Kidney (tissue), 14 donors: Measurements from ENCODE around the gene NFKB1. TPM values are rescaled to one million over a fixed set of nuclear protein-coding genes. Genes with fewer than 3 reads are reported as not detected.

ENCODE experiments used
- DNase-seq, 5 donors: peaks; one replicate each; pipeline ENCODE4 v3.0.0-alpha.2; 2013 to 2020
- FAIRE-seq: peaks from 2 replicates; lab custom pipeline; 2012; peaks lifted over from hg19 to GRCh38; lab: Jason Lieb, UNC
- H3K27ac ChIP-seq, 2 donors: one replicate each; pipeline ENCODE4 v1.7.0; 2013; ENCODE audit warnings: low read depth in 2 of 2, low read length in 2 of 2, inconsistent platforms in 1 of 2
- H3K27me3 ChIP-seq: one replicate; pipeline ENCODE4 v1.7.1; 2013; ENCODE audit warnings: low read length, inconsistent platforms; ENCODE audit not compliant: control insufficient read depth, insufficient read depth
- H3K36me3 ChIP-seq, 3 donors: one replicate each; pipeline versions ENCODE4 v1.7.0 to v1.7.1; 2013; ENCODE audit warnings: low read length in 3 of 3, control low read depth in 1 of 3, inconsistent platforms in 1 of 3; ENCODE audit not compliant: insufficient read depth in 3 of 3, control insufficient read depth in 2 of 3
- H3K4me1 ChIP-seq, 3 donors: one replicate each; pipeline versions ENCODE4 v1.7.0 to v1.7.1; 2013; ENCODE audit warnings: low read length in 3 of 3, inconsistent platforms in 1 of 3, low read depth in 1 of 3; ENCODE audit not compliant: control insufficient read depth in 2 of 3, insufficient read depth in 2 of 3
- H3K4me3 ChIP-seq, 3 donors: one replicate each; pipeline versions ENCODE4 v1.7.0 to v1.8.1; 2013; ENCODE audit warnings: low read length in 3 of 3, control low read depth in 1 of 3, inconsistent platforms in 1 of 3
- H3K9ac ChIP-seq, 3 donors: one replicate each; pipeline versions ENCODE4 v1.7.0 to v1.7.1; 2013; ENCODE audit warnings: low read length in 3 of 3, control low read depth in 1 of 3, inconsistent platforms in 1 of 3
- H3K9me3 ChIP-seq, 3 donors: one replicate each; pipeline versions ENCODE4 v1.7.0 to v1.7.1; 2013; ENCODE audit warnings: low read length in 3 of 3, control low read depth in 1 of 3, inconsistent platforms in 1 of 3; ENCODE audit not compliant: control insufficient read depth in 2 of 3, insufficient read depth in 1 of 3
- intact Hi-C: fragments of 100-400 bp; cut with DNase I; formaldehyde crosslinking; loops from one replicate; pipeline ENCODE4 v1.11.1; 2022
- polyA plus RNA-seq: library from polyadenylated mRNA; stranded (reverse); fragments of 350-450 nt; fragmentation: Illumina TruSeq; extraction: RNeasy Lipid Tissue Mini Kit (QIAGEN cat#74804); gene quantifications from one replicate; pipeline ENCODE4 v1.2.3, GENCODE V29; 2014; ENCODE audit warnings: low read depth, low replicate concordance; ENCODE audit not compliant: insufficient read depth
- total RNA-seq: library from RNA; stranded (reverse); fragmentation: NEBNext Ultra II Directional; extraction: Animal tissue kit (Norgen Biotek cat#: 25700); gene quantifications from one replicate; pipeline ENCODE4 v1.2.1, GENCODE V29; 2021
- TF ChIP-seq, protein P1 (sequence below): IDR thresholded peaks from 3 replicates; pipeline ENCODE4 v1.5.1; 2012; ENCODE audit warnings: mild to moderate bottlenecking, moderate library complexity, borderline replicate concordance; ENCODE audit not compliant: insufficient read depth; ENCODE audit errors: extremely low read depth
- donor health status: control.
- donor health status: control.
- donor health status: control.
- donor health status: control.
- donor health status: control.
- donor health status: DM: yes; HTN: yes; CAD: no.
- donor health status: Normal renal cell carcinoma (clear cell type).

The NFKB1 gene
- total and polyA plus RNA-seq, 2 donors from 2014 or later, result 10.1 to 56.9 TPM

DNA sequence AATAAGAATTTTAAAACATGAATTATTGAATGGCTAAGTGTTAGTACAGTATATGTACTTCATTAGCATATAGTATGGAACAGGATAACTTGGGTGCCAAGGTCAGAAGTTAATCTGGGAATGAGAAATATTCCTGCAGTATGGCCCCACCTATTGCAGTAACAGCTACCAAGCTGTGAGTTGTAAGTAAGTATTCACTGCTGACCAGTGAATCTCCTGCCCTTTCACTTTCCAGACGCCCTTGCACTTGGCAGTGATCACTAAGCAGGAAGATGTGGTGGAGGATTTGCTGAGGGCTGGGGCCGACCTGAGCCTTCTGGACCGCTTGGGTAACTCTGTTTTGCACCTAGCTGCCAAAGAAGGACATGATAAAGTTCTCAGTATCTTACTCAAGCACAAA is 105.1 kb downstream of the NFKB1 start:
- Histone ChIP-seq H3K9ac (no peak overlapping the region), H3K4me1 (peaks cover 0 to 5% (median 0%) of the 10 kb centered on the region in 3 donors), H3K27ac (no peak overlapping the region), H3K36me3 (peaks cover 9 to 32% (median 19%) of the 10 kb centered on the region in 3 donors), H3K27me3 (no peaks in the 10 kb centered on the region), H3K9me3 (no peaks in the 10 kb centered on the region), H3K4me3 (no peak overlapping the region)
- FAIRE-seq (no peak), DNase-seq (no peak)
- intact Hi-C loops, result no loop called here
- TF ChIP-seq, protein P1, sequence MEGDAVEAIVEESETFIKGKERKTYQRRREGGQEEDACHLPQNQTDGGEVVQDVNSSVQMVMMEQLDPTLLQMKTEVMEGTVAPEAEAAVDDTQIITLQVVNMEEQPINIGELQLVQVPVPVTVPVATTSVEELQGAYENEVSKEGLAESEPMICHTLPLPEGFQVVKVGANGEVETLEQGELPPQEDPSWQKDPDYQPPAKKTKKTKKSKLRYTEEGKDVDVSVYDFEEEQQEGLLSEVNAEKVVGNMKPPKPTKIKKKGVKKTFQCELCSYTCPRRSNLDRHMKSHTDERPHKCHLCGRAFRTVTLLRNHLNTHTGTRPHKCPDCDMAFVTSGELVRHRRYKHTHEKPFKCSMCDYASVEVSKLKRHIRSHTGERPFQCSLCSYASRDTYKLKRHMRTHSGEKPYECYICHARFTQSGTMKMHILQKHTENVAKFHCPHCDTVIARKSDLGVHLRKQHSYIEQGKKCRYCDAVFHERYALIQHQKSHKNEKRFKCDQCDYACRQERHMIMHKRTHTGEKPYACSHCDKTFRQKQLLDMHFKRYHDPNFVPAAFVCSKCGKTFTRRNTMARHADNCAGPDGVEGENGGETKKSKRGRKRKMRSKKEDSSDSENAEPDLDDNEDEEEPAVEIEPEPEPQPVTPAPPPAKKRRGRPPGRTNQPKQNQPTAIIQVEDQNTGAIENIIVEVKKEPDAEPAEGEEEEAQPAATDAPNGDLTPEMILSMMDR, result no peak

DNA sequence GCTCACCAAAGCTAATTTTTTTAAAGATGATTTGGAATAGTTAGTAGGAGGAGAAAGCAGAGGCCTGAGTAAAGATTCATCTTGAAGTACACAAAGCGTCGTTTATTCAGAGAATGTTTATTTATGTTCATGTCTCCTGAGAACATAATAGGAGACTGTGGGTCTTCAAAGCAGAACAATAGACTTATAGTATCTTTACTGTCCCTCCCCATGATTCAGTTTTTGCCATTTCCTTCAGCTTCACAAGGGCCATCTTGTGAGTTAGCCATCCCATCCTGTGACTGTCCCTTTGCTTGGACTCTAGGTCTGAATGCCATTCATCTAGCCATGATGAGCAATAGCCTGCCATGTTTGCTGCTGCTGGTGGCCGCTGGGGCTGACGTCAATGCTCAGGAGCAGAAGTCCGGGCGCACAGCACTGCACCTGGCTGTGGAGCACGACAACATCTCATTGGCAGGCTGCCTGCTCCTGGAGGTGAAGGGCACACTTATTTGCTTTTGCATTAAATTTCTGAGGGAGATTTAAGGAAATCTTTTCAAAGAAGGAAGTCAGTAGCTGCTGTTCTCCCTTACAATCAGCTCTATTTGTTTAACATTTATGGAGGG is 105.8 kb downstream of the NFKB1 start:
- TF ChIP-seq, protein P1, result no peak
- Histone ChIP-seq H3K4me3 (no peak overlapping the region), H3K9ac (no peak overlapping the region), H3K9me3 (no peaks in the 10 kb centered on the region), H3K36me3 (peaks cover 11 to 39% (median 25%) of the 10 kb centered on the region in 3 donors), H3K27ac (no peak overlapping the region), H3K4me1 (peaks cover 0 to 3% (median 0%) of the 10 kb centered on the region in 3 donors), H3K27me3 (no peaks in the 10 kb centered on the region)
- DNase-seq (no peak), FAIRE-seq (no peak)
- intact Hi-C loops, result no loop called here

DNA sequence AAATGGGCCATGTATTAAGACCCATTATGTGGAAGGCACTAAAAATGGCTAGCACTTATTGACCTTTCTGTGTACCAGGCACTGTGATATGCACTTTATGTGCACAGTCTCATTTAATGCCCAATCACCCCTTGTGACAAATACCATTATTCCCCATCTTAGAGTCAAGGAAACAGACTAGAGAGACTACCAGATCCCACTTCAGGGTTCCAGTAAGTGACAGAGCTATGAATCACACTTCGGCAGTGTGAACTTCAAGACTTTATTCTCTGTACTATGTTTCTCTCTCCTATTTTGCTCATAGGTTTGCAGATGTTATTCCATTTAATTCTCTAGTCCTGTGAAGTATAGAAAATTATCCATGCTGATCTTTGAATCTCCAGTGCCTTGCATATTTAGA is 107.0 kb downstream of the NFKB1 start:
- TF ChIP-seq, protein P1, result no peak
- DNase-seq (no peak), FAIRE-seq (no peak)
- no peaks in the 10 kb centered on the region for H3K27me3 ChIP-seq
- intact Hi-C loops, result no loop called here
- no peak overlapping the region for H3K4me3 ChIP-seq
- peaks cover 11 to 49% (median 31%) of the 10 kb centered on the region in 3 donors for H3K36me3 ChIP-seq
- H3K9me3 ChIP-seq, result no peaks in the 10 kb centered on the region
- no peak overlapping the region for H3K9ac ChIP-seq
- no peak overlapping the region for H3K27ac ChIP-seq
- peaks cover 0 to 3% (median 0%) of the 10 kb centered on the region in 3 donors for H3K4me1 ChIP-seq
